ENCODE data around the gene SLC22A13. TPM values are rescaled to one million over a fixed set of nuclear protein-coding genes. Genes with fewer than 3 reads are reported as not detected.
"Not testable (repeated sequence)": the region's sequence is repeated elsewhere in the genome, so short reads cannot be mapped to it uniquely, and the experiment has no call there.

SLC22A13 gene
- total RNA-seq, 1 donor from 2014 or later: not detected

DNA sequence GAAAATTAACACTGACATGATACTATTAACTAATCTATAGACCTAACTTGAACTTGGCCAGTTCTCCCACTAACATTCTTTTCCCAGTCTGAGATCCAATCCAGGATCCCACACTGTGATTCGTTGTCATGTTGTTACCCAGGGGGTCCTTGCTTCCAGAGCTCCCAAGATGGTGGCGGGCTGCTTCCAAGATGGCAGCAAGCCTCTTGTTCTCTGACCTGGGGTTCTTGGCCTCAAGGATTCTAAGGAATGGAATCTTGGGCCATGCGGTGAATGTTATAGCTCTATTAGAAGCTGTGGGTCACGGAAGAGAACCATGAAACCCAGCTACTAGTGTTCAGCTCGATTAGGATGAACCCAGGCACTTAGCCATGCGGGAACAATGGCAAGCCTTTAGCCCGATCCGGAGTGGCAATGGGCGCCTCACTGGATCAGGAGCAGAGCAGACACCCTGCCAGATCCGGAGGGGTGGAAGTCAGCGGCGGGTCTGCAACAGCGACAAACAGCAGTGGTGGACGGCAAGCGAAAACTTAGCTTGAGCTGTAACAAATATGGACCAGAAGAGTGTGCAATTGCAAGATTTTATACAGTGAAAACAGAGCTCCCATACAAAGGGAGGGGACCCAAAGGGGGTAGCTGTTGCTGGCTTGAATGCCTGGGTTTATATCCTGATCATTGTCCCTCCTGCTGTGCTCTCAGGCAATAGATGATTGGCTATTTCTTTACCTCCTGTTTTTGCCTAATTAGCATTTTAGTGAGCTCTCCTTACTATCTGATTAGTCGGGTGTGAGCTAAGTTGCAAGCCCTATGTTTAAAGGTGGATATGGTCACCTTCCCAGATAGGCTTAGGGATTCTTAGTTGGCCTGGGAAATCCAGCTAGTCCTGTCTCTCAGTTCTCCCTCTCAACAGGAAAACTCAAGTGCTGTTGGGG, 23.9 kb downstream of the SLC22A13 start:
- DNase-seq; intact Hi-C loops (cut with micrococcal nuclease); ATAC-seq: not testable (repeated sequence)

DNA sequence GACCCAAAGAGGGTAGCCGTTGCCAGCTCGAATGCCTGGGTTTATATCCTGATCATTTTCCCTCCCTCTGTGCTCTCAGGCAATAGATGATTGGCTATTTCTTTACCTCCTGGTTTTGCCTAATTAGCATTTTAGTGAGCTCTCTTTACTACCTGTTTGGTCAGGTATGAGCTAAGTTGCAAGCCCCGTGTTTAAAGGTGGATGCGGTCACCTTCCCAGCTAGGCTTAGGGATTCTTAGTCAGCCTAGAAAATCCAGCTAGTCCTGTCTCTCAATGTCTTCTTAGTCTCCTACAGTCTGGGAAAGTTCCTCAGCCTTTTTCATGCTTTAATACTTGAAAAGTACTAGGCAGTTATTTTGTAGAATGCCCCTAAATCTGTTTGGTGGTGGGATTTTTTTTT, 31.4 kb downstream of the SLC22A13 start:
- intact Hi-C loops (cut with micrococcal nuclease); ATAC-seq; DNase-seq: not testable (repeated sequence)

DNA sequence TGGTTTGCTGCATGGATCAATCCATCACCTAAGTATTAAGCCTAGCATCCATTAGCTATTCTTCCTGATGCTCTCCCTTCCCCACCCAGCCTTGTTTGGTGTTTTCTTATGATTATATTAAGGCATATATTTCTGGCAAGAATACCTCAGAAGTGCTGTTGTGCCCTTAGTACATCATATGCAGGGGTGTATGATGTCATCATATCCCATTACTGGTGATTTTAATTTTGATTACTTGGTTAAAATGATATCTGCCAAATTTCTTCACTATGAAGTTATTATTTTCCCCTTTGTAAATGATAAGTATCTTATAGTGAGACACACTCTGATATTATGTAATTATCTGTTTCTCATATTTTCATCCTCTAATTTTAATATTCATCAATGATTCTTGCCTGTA, 31.9 kb downstream of the SLC22A13 start:
- intact Hi-C loops (cut with micrococcal nuclease): no loop called here
- ATAC-seq (no peak), DNase-seq (no peak)

DNA sequence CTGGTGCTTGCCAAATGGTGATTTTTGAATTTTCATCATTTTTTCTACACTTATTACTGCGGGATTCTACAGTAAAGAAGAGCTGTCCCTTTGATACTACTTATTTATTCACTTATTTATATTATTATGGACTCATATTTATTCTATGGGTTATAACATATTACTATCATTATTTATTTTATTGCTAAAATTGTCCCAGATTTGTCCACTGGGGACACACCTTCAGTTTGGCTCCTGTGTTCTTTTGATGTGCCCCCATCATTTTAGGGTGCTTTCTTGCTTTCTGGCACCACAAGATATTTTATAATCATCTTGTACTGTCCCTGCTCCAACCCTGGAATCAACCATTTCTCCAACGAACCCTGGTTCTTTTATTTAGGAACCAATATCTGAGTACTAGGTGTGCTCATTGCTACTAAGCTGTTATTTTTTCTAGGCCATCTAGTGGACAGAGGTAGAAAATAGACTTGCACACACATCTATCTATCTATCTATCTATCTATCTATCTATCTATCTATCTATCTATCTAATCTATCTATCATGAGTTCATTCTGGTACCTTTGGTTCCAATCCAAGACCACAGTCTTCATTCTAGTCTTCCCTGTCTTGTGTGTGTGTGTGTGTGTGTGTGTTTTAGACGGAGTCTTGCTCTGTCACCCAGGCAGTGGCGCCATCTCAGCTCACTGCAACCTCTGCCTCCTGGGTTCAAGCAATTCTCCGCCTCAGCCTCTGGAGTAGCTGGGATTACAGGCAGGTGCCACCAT, 32.5 kb downstream of the SLC22A13 start:
- no peak for DNase-seq
- intact Hi-C loops (cut with micrococcal nuclease): no loop called here
- no peak for ATAC-seq

DNA sequence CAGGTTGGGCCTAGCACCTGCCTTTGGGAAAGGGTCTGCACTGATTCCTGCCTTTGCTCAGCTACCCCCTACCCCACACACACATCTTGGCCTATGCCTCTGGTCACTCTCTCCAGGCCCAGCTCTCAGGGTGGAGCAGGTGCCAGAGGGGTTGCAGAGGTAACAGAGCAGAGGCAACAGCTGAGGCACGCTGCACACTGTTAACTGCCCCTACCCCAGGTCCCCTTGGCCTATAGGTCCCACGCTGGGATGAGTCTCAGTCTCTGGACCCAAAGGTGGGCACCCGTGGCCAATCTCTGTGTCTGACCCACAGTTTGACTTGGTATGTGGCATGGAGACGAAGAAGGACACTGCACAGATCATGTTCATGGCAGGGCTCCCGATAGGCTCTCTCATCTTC, 41.3 kb downstream of the SLC22A13 start:
- no peak for ATAC-seq
- DNase-seq: no peak
- intact Hi-C loops (cut with micrococcal nuclease): no loop called here

DNA sequence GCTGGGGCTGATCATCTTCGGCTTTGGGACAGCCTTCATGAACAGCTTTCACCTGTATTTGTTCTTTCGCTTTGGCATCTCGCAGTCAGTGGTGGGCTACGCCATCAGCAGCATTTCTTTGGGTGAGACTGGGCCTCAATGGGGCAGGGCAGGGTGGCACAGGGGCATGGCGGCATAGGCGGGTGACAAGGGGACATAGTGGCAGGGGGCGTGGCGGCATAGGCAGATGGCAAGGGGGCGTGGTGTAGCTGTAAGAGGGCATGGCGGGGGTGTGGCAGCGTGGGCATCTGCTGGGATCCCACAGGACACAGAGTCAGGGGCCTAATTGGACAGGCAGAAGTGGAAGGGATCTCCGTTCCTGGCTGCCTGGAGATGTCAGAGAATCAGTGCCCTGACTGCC, 42.0 kb downstream of the SLC22A13 start:
- DNase-seq: no peak
- ATAC-seq: no peak
- intact Hi-C loops (cut with micrococcal nuclease): no loop called here

DNA sequence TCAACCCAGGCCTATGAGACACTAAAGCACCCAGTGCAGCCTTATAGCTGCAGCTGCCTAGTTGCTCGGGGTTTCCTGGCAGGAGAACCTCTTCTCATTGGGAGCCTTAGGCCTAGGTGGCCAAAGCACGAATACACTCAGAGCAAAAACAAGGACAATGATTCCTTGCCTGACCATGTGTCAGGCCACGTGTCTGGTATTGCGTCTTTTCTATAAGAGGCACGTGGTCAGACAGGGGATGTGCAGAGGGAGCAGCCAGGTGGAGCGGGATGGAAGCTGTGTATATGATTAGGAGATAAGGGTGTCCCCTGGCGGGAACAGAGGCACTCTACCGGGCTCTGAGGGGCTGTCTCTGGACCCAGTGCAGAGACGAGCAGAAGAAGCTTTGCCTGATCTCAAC, 42.8 kb downstream of the SLC22A13 start:
- ATAC-seq: no peak
- intact Hi-C loops (cut with micrococcal nuclease): no loop called here
- DNase-seq: no peak

DNA sequence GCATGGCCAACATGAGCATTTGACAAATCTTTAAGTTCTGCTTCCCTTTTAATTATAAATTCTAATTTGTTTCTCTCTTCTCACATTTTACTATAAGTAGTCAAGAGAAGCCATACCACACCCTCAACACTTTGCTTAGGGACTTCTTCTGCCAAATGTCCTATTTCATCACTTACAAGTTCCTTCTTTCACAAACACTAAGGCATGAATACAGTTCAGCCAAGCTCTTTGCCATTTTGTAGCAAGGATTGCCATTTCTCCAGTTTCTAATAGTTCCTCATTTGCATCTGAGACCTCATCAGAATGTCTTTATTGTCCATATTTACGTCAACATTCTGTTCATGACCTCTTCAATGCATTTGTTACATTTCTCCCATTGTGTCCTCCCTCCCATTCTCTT, 45.9 kb downstream of the SLC22A13 start:
- intact Hi-C loops (cut with micrococcal nuclease): no loop called here
- no peak for DNase-seq
- ATAC-seq: no peak

DNA sequence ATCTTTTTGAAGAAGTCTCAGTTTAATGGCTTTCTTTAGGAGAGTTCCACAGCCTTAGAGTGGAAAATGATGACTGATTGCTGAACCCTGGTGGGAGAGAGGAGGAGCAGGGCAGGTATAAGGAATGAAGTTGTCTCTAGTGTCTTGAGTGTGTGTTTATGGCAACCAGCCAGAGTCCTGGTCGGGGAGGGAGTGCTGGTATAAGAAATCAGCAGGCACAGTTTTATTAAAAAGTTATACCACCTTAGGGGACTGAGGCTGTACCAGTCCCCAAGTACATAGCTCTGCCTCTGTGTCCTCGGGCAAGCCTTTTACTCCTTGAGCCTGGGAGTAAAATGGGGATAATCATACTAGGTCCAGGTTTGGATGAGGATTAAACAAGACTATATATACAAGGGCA, 46.3 kb downstream of the SLC22A13 start:
- intact Hi-C loops (cut with micrococcal nuclease): no loop called here
- DNase-seq: no peak
- no peak for ATAC-seq

DNA sequence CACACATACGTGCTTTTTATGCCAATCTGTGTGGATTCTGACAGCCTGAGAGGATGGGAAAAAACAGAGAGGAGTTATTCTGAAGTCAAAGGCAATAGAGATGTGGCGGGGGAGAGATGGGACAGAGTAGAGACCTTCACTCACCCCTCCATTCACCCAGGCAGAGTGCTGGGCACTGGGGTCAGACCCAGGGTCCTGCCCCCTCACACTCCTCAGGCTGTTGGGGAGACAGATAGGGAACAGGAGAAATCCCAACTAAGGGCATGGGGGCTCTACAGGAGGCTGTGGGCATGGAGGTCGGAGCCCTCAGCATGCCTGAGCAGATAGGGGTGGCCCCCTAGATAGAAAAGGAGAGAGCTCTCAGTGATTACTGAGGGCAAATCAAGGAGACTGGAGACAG, 46.7 kb downstream of the SLC22A13 start:
- no peak for DNase-seq
- ATAC-seq: no peak
- intact Hi-C loops (cut with micrococcal nuclease): no loop called here

DNA sequence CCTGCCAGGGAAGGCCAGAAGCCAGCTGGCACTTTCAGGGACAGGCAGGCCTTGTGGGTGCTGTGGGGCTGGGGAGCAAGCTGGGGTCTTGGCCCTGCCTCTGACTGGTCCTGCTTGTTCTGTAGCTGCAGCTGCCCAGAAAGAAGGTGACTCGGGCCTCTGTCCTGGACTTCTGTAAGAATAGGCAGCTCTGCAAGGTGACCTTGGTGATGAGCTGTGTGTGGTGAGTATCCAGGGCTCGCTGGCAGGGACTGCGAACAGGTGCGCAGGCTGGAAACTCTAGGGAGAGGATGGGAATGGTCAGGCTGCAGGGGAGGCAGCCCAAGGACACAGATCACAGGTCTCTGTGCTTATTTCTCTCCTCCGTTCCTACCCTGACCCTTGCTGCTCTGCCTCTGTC, 47.7 kb downstream of the SLC22A13 start:
- ATAC-seq: no peak
- intact Hi-C loops (cut with micrococcal nuclease): no loop called here
- DNase-seq: no peak

DNA sequence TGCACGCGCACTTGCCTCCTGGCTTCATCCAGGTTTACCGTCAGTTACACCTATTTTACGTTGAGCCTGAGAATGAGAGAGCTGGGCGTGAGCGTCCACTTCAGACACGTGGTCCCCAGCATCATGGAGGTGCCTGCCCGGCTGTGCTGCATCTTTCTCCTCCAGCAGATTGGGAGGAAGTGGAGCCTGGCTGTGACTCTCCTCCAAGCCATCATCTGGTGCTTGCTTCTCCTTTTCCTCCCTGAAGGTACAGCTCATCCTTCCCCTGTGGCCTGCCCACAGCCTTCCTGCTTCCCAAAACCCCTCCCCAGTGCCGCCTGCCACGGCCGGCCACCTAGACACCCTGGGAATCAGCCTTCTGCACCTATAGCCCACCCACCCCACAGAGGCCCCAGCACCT, 48.1 kb downstream of the SLC22A13 start:
- ATAC-seq: no peak
- intact Hi-C loops (cut with micrococcal nuclease): no loop called here
- DNase-seq: no peak

DNA sequence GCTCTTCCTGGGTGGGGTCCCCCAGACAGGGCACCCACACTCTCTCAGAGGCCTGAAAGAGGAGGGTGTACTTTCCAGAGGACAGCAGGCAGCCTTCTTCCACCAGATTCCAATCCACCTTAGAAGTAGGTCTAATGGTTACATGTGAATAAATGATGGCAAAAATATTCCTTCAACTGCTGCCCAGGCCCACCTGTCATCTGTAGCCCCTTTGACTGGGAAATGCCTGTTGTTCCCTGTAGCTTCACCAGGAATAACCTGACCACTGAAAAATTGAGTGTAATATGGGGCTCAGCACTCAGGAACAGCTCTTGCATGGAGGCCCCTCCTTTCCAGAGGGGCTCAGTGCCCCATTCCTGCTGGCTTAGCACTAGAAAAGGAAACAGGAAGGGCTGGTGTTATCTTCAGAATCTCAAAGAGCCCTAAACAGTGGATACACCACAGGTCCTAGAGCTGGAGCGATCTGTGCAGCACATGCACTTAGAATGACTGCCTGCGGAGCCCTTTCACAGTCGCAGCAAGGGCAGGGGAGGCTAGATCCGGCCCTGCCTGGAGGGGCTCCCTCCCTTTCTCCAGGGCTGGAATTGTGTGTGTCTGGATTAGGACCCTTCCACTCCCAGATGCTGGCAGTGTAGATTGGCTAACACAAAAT, 48.6 kb downstream of the SLC22A13 start:
- no peak for ATAC-seq
- intact Hi-C loops (cut with micrococcal nuclease): no loop called here

DNA sequence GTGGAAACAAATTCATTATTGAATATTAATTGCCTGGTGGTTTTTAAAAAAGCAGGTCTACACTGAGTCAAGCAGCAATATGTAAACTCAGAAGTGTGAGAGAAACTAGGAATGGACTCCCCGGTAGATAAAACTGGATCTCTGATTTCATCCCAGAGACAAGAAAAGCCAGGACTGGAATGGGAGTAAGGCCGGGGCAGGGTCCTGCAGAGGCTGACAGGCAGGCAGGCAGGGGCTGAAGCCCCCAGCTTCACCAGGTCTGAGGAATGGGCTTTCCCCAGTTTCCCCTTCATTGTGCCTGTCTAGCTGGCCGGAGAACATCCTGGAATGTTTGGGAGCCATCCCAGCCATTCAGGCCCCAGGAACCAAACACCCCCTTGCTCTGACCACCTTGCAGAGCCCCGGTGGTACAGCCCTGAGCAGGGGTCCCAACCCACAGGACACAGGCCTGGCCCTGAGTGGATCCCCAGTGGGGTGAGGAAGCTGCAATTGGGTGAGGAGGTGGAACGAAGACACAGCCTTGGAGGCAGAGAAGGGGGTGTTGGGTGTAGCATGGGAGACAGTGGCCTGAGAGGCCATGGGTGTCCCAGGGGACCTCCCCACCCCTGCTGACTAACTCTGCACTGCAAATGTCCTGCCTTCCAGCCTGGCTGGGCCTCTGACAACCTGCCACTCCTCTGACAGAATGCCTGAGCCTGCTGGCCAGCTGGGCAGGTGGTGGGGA, 49.3 kb downstream of the SLC22A13 start:
- intact Hi-C loops (cut with micrococcal nuclease): no loop called here
- DNase-seq: no peak
- no peak for ATAC-seq

More for the DNA sequence above, 48.6 kb downstream of the SLC22A13 start:
- no peak for DNase-seq

DNA sequence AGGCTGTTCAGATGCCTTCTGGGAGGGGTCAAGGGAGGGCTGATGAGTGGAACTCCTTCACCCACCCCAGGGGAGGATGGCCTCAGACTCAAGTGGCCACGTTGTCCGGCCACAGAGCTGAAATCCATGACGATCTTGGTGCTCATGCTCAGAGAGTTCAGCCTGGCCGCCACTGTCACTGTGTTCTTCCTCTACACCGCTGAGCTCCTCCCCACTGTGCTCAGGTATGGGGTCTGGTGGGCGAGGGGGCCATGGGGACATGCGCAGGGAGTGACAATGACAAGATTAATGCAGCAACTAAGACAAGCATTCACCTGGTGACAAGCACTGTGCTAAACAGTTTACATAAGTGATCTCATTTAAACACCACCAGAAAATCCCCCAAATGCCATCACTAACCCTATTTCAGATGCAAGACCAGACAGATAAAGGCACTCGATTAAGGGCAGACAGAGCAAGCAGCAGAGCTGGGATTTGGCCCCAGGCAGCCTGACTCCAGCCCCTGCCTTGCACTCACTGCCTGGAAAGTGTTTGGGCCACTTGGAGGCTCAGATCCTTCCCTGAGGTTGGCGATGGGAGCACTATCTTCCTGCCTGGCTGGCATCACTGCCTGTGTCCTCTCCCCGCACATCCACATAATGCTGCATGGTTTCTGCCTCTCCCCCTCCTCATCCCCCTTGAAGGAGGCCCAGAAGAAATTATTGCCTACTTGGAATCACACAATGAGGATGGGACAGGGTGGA, 50.0 kb downstream of the SLC22A13 start:
- DNase-seq (no peak), ATAC-seq (no peak)
- intact Hi-C loops (cut with micrococcal nuclease): no loop called here

DNA sequence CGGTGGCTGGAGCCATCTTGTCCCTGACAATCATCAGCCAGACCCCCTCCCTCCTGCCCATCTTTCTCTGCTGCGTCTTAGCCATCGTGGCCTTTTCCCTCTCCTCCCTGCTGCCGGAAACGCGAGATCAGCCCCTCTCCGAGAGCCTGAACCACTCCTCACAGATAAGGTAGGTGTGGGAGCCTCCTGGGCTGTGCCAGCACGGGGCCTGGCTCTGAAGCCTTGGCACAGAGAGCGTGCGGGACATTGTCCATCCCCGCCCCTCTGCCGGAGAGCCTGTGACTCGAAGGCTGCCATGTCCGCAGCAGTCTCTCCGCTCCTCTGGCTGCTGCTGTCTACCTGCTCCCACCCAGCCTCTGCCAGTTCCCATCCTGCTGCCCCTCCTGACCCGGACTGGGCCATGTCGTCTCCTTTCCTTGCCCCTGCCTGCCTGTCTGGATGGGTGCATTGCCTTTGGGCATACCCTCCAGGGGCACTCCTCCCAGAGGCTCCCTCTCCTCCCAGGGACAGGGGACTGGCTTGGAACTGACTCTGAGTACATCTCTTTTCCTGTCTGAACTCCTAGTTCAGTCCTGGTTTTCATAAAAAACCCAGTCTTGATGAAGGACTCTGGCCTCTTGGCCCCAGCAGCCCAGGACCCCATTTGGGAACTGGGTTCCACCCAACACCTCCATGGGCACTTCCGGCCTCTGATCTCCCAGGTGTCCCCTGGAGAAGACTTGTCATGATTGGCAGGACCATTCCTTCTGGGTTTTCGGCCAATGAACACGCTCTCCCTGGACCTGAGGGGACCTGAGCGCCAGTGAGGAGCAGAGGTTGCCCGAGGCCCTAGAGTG, 51.0 kb downstream of the SLC22A13 start:
- DNase-seq (no peak), ATAC-seq (no peak)
- intact Hi-C loops (cut with micrococcal nuclease): no loop called here

DNA sequence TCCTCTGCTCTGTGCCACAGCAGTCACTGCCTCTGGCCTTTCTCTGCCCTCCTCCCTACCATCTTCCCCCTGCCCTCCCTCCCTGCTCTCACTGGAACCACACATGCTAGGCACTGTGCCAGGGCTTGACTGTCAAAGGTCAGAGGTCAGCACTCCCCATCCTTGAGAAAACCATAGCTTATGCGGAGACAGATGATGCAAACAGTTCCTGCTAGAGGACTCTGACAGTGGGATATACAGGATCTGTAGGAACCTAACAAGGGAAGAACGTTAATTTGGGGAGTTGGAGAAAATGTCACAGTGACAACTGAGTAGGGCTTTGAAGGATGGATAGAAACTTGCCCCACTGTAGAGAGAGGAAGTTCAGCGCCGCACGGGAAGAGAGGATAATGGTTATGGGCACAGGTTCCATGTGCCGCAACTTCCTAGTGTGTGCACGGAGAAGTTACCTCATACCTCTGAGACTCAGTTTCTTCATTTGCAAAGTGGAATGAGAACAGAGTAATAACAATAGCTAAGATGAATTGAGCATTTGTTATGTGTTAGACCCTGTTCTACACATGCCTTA, 51.7 kb downstream of the SLC22A13 start:
- DNase-seq (no peak), ATAC-seq (no peak)
- intact Hi-C loops (cut with micrococcal nuclease): no loop called here

Data from left ventricle myocardium superior (tissue), 1 donor.